IMR-90 (cell line): ENCODE measurements around the gene ADGRL3. TPM values are rescaled to one million over a fixed set of nuclear protein-coding genes. Genes with fewer than 3 reads are reported as not detected.

Experiments used
- ATAC-seq: fragments of 200-7000 bp; cut with Tn5 transposase; 2 replicates; pipeline ENCODE4 v1.9.1; 2020; ENCODE audit warnings: low read depth, mild to moderate bottlenecking, moderate library complexity
- Bru-seq: library from RNA; stranded (reverse); fragments of 400-500 nt; gene quantifications from one replicate; lab custom pipeline; 2021; lab: Mats Ljungman, UMichigan
- BruChase-seq, 2 experiments: library from RNA; stranded (reverse); fragments of 400-500 nt; gene quantifications; one replicate each; lab custom pipeline; 2021; lab: Mats Ljungman, UMichigan
- BruUV-seq: library from RNA; stranded (reverse); fragments of 400-500 nt; replicated peaks from 2 replicates; lab custom pipeline; 2021; lab: Mats Ljungman, UMichigan
- CTCF ChIA-PET: fragments of 300-600 bp; formaldehyde crosslinking; extraction: SDS; loops from one replicate; lab custom pipeline; 2021; ENCODE audit warnings: antibody characterized with exemption; lab: Yijun Ruan, JAX
- POLR2A ChIA-PET: fragments of 300-600 bp; sonication (Branson Sonifier 250); formaldehyde crosslinking; loops from one replicate; lab custom pipeline; 2022; ENCODE audit warnings: antibody characterized with exemption; ENCODE audit not compliant: unreplicated experiment; lab: Charles Lee
- DNase-seq: peaks from one replicate; pipeline ENCODE4 v3.0.0; 2013
- H2AFZ ChIP-seq: replicated peaks from 2 replicates; pipeline ENCODE3; 2013; ENCODE audit warnings: low read length, mild to moderate bottlenecking; ENCODE audit not compliant: poor library complexity
- H2AK5ac ChIP-seq: 2 replicates; pipeline ENCODE4 v1.6.1; 2013; ENCODE audit warnings: low read depth, low read length, inconsistent platforms
- H2AK9ac ChIP-seq: replicated peaks from 2 replicates; pipeline ENCODE3; 2013; ENCODE audit warnings: mild to moderate bottlenecking, low read depth, low read length, moderate library complexity; ENCODE audit not compliant: poor library complexity
- H2BK120ac ChIP-seq: 2 replicates; pipeline ENCODE4 v1.6.1; 2013; ENCODE audit warnings: low read depth, low read length, inconsistent platforms
- H2BK15ac ChIP-seq: 3 replicates; pipeline ENCODE4 v1.6.1; 2013; ENCODE audit warnings: low read depth, low read length, inconsistent platforms
- H2BK20ac ChIP-seq: 2 replicates; pipeline ENCODE4 v1.6.1; 2013; ENCODE audit warnings: low read depth, mild to moderate bottlenecking, inconsistent platforms, low read length, moderate library complexity
- H2BK5ac ChIP-seq: 2 replicates; pipeline ENCODE4 v1.6.1; 2013; ENCODE audit warnings: mild to moderate bottlenecking, low read depth, low read length, inconsistent platforms; ENCODE audit not compliant: poor library complexity, severe bottlenecking
- H3K14ac ChIP-seq: replicated peaks from 2 replicates; pipeline ENCODE4 v1.6.1; 2013; ENCODE audit warnings: low read depth, low read length, inconsistent platforms
- H3K18ac ChIP-seq: 2 replicates; pipeline ENCODE4 v1.6.1; 2013; ENCODE audit warnings: low read depth, low read length, control low read depth
- H3K23ac ChIP-seq: 2 replicates; pipeline ENCODE4 v1.6.1; 2013; ENCODE audit warnings: low read depth, low read length, inconsistent platforms
- H3K27ac ChIP-seq: 2 replicates; pipeline ENCODE4 v1.5.1; 2013; ENCODE audit warnings: mild to moderate bottlenecking, control low read depth, low read length; ENCODE audit not compliant: insufficient read depth
- H3K27me3 ChIP-seq: 2 replicates; pipeline ENCODE4 v1.6.1; 2013; ENCODE audit warnings: low read length; ENCODE audit not compliant: control insufficient read depth, insufficient read depth
- H3K36me3 ChIP-seq: 2 replicates; pipeline ENCODE4 v1.6.1; 2013; ENCODE audit warnings: low read length, mixed read lengths; ENCODE audit not compliant: control insufficient read depth, insufficient read depth
- H3K4ac ChIP-seq: 2 replicates; pipeline ENCODE4 v1.6.1; 2013; ENCODE audit warnings: low read depth, low read length, inconsistent platforms
- H3K4me1 ChIP-seq: 2 replicates; pipeline ENCODE4 v1.6.1; 2013; ENCODE audit warnings: low read length, mixed read lengths; ENCODE audit not compliant: control insufficient read depth, insufficient read depth
- H3K4me2 ChIP-seq: 2 replicates; pipeline ENCODE4 v1.6.1; 2013; ENCODE audit warnings: low read depth, mild to moderate bottlenecking, control low read depth, low read length, moderate library complexity
- H3K4me3 ChIP-seq: 2 replicates; pipeline ENCODE4 v1.5.1; 2013; ENCODE audit warnings: low read depth, mild to moderate bottlenecking, control low read depth, low read length, moderate library complexity; ENCODE audit not compliant: insufficient read depth
- H3K56ac ChIP-seq: 2 replicates; pipeline ENCODE4 v1.6.1; 2013; ENCODE audit warnings: low read length, inconsistent platforms; ENCODE audit not compliant: insufficient read depth; ENCODE audit errors: extremely low read depth
- H3K79me1 ChIP-seq, 2 experiments: 2 replicates each; pipeline ENCODE4 v1.6.1; 2013; ENCODE audit warnings: low read length in 2 of 2, inconsistent platforms in 1 of 2, low read depth in 1 of 2
- H3K9ac ChIP-seq: 2 replicates; pipeline ENCODE4 v1.6.1; 2013; ENCODE audit warnings: low read depth, low read length, control low read depth
- H3K9me1 ChIP-seq: 2 replicates; pipeline ENCODE4 v1.6.1; 2013; ENCODE audit warnings: low read length, inconsistent platforms; ENCODE audit not compliant: insufficient read depth
- H3K9me3 ChIP-seq: 2 replicates; pipeline ENCODE4 v1.6.1; 2013; ENCODE audit warnings: low read length; ENCODE audit not compliant: control insufficient read depth, insufficient read depth
- H4K20me1 ChIP-seq: 2 replicates; pipeline ENCODE4 v1.6.1; 2013; ENCODE audit warnings: low read length, inconsistent platforms; ENCODE audit not compliant: insufficient read depth
- H4K5ac ChIP-seq: 2 replicates; pipeline ENCODE4 v1.6.1; 2013; ENCODE audit warnings: mild to moderate bottlenecking, low read depth, low read length, control low read depth
- H4K8ac ChIP-seq, 2 experiments: 2 replicates each; pipeline ENCODE4 v1.6.1; 2013; ENCODE audit warnings: low read depth in 2 of 2, low read length in 2 of 2, control low read depth in 1 of 2, inconsistent platforms in 1 of 2
- H4K91ac ChIP-seq: 2 replicates; pipeline ENCODE4 v1.6.1; 2013; ENCODE audit warnings: low read depth, low read length, inconsistent platforms; ENCODE audit not compliant: insufficient read depth
- CEBPB ChIP-seq: IDR thresholded peaks from 2 replicates; pipeline ENCODE4 v1.6.1; 2012; ENCODE audit warnings: low read depth, low read length, improper control_type of control experiment
- CHD1 ChIP-seq: IDR thresholded peaks from 2 replicates; pipeline ENCODE4 v1.6.1; 2012; ENCODE audit warnings: low read depth, low read length, improper control_type of control experiment
- ELK1 ChIP-seq: fragments of 150-350 bp; IDR thresholded peaks from 2 replicates; pipeline ENCODE4 v1.6.1; 2016; ENCODE audit warnings: low read depth, mild to moderate bottlenecking, low read length, moderate library complexity, borderline replicate concordance
- FOS ChIP-seq: fragments of 150-350 bp; IDR thresholded peaks from 2 replicates; pipeline ENCODE4 v1.6.1; 2016; ENCODE audit warnings: low read depth, low read length
- MAFK ChIP-seq: IDR thresholded peaks from 2 replicates; pipeline ENCODE4 v1.6.1; 2012; ENCODE audit warnings: low read depth, low read length, improper control_type of control experiment
- MAZ ChIP-seq: IDR thresholded peaks from 2 replicates; pipeline ENCODE4 v1.6.1; 2012; ENCODE audit warnings: low read depth, mild to moderate bottlenecking, low read length, improper control_type of control experiment, moderate library complexity, borderline replicate concordance
- NFE2L2 ChIP-seq: fragments of 150-350 bp; IDR thresholded peaks from 2 replicates; pipeline ENCODE4 v1.6.1; 2016; ENCODE audit warnings: low read depth, mild to moderate bottlenecking, low read length
- POLR2A ChIP-seq: IDR thresholded peaks from 2 replicates; pipeline ENCODE4 v1.6.1; 2012; ENCODE audit warnings: mild to moderate bottlenecking, low read depth, low read length
- RAD21 ChIP-seq: IDR thresholded peaks from 2 replicates; pipeline ENCODE4 v1.6.1; 2012; ENCODE audit warnings: low read length, improper control_type of control experiment
- RCOR1 ChIP-seq: IDR thresholded peaks from 2 replicates; pipeline ENCODE4 v1.6.1; 2012; ENCODE audit warnings: mild to moderate bottlenecking, low read length, improper control_type of control experiment; ENCODE audit not compliant: insufficient replicate concordance
- RFX5 ChIP-seq: IDR thresholded peaks from 2 replicates; pipeline ENCODE4 v1.8.0; 2012; ENCODE audit warnings: low read depth, mild to moderate bottlenecking, low read length, moderate library complexity
- WGBS, 2 experiments: methylation state at CpG; one replicate each; pipeline versions ENCODE4 v1.1.5 to v1.1.7; 2013; ENCODE audit warnings: missing lambda C conversion rate in 2 of 2; ENCODE audit not compliant: insufficient read length in 1 of 2; ENCODE audit errors: extremely low coverage in 2 of 2; 5-methylcytosine and 5-hydroxymethylcytosine counted together
- dilution Hi-C: fragments of 300-500 bp; cut with HindIII; formaldehyde crosslinking; loops from one replicate; pipeline ENCODE4 v1.14.3; 2018; ENCODE audit warnings: low sequenced_read_pairs; ENCODE audit not compliant: unreplicated experiment
- in situ Hi-C: fragments of 300-500 bp; cut with MboI; formaldehyde crosslinking; loops from 3 replicates; pipeline ENCODE4 v1.14.3; 2019; ENCODE audit warnings: low sequenced_read_pairs, inconsistent platforms, mixed read lengths
- intact Hi-C: fragments of 100-400 bp; cut with micrococcal nuclease; formaldehyde crosslinking; loops from 2 replicates; pipeline ENCODE4 v1.10.0; 2022
- long read RNA-seq: library from polyadenylated mRNA; unstranded; transcript quantifications from one replicate; pipeline ENCODE4 v2.0.0, GENCODE V29; 2021; ENCODE audit not compliant: unreplicated experiment
- polyA plus RNA-seq, 3 experiments: library from polyadenylated mRNA; depleted of rRNA; stranded (reverse); fragments of >200 nt; gene quantifications; 2 replicates each; pipeline ENCODE4 v1.2.3, GENCODE V29; 2012; ENCODE audit warnings: low replicate concordance in 1 of 3
- total RNA-seq: library from RNA; depleted of rRNA; stranded (reverse); fragments of >200 nt; gene quantifications from 2 replicates; pipeline ENCODE4 v1.2.3, GENCODE V29; 2012; rRNA removed
- TF ChIP-seq, protein P1 (sequence below): fragments of 150-350 bp; IDR thresholded peaks from 2 replicates; pipeline ENCODE4 v1.6.1; 2017; ENCODE audit warnings: mild to moderate bottlenecking, antibody characterized with exemption, low read length, low read depth
- TF ChIP-seq, protein P2 (sequence below): conservative IDR thresholded peaks from 2 replicates; pipeline ENCODE4 v1.5.1; 2012; ENCODE audit warnings: mild to moderate bottlenecking, low read depth, low read length, improper control_type of control experiment

The ADGRL3 gene
- total RNA-seq = 2.2 and 2.5 TPM in 2 replicates
- 0.46 TPM in 2 replicates for polyA plus RNA-seq (2012; rRNA removed)
- polyA plus RNA-seq (2012; cell fraction: cytosol; rRNA removed) = 0.05 and 0.08 TPM in 2 replicates
- polyA plus RNA-seq (2012; cell fraction: nucleus; rRNA removed; ENCODE audit: low replicate concordance) = 0.04 and 0.26 TPM in 2 replicates
- Bru-seq, nascent RNA = percentile 34 among the genes with signal in this experiment
- percentile 30 among the genes with signal in this experiment for BruChase-seq, experiment 1, labeled RNA remaining after a 6-hour chase
- BruChase-seq, experiment 2, labeled RNA remaining after a 2-hour chase = percentile 31 among the genes with signal in this experiment
- long read RNA-seq, partial matches to known transcripts = 0 of 2 reads
- long read RNA-seq, other reads (novel, unspliced or antisense) = 2 of 2 reads

GRCh38 chr4:61200187-61200915 lies at the start of gene ADGRL3:
Gene ADGRL3 (plus strand): TSS chr4:61200326.
- Histone ChIP-seq H3K27ac (no peak within 1 kb of the TSS; the same call in 1 of the 2 replicates), H2AK9ac (no peak within 1 kb of the TSS), H3K4me2 (peak within 1 kb of the TSS; percentile 89), H2BK5ac (no peak within 1 kb of the TSS), H3K56ac (no peak within 1 kb of the TSS), H3K9ac (no peak within 1 kb of the TSS), H3K23ac (no peak within 1 kb of the TSS), H2BK120ac (no peak within 1 kb of the TSS), H2AK5ac (no peak within 1 kb of the TSS), H3K14ac (no peak within 1 kb of the TSS), H4K8ac (no peak within 1 kb of the TSS), H3K9me1 (no peaks in the 10 kb centered on the region), H3K4me3 (peak within 1 kb of the TSS; percentile 62), H3K79me1 (no peaks in the 10 kb centered on the region), H2BK15ac (no peak within 1 kb of the TSS), H4K5ac (no peak within 1 kb of the TSS), H3K18ac (no peak within 1 kb of the TSS), H3K36me3 (no peaks in the 10 kb centered on the region), H4K20me1 (no peaks in the 10 kb centered on the region), H3K27me3 (peaks cover 33% of the 10 kb centered on the region), H2AFZ (peak within 1 kb of the TSS; percentile 78), H2BK20ac (no peak within 1 kb of the TSS), H3K9me3 (no peaks in the 10 kb centered on the region), H4K91ac (no peak within 1 kb of the TSS), H3K4me1 (no peaks in the 10 kb centered on the region), H3K4ac (0 out of 2 replicates have a peak within 1 kb of the TSS, but pooled peaks have one; percentile 2)
- WGBS, 2 experiments = 3% methylated on average over 27 of the region's 92 CpGs; no CpG with 5 or more reads in 1 of the 2 experiments
- dilution Hi-C loops (no loop called here), in situ Hi-C loops (no loop called here), intact Hi-C loops (no loop called here)
- ChIA-PET POLR2A (interaction anchor here (0.6 kb wide), 1 partner anchor 244 kb away, joined by 7 read pairs; no protein-coding TSS in a partner anchor), CTCF (no interaction called here)
- ATAC-seq = peak; percentile 64
- no TSS peak for BruUV-seq
- DNase-seq = peak; percentile 6
- TF ChIP-seq ELK1 (no peak), FOS (no peak), RCOR1 (no peak), RAD21 (no peak), CEBPB (no peak), MAZ (no peak), RFX5 (no peak), POLR2A (no peak), NFE2L2 (no peak), CHD1 (no peak), MAFK (no peak)
- TF ChIP-seq, protein P1, sequence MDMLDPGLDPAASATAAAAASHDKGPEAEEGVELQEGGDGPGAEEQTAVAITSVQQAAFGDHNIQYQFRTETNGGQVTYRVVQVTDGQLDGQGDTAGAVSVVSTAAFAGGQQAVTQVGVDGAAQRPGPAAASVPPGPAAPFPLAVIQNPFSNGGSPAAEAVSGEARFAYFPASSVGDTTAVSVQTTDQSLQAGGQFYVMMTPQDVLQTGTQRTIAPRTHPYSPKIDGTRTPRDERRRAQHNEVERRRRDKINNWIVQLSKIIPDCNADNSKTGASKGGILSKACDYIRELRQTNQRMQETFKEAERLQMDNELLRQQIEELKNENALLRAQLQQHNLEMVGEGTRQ = no peak
- TF ChIP-seq, protein P2, sequence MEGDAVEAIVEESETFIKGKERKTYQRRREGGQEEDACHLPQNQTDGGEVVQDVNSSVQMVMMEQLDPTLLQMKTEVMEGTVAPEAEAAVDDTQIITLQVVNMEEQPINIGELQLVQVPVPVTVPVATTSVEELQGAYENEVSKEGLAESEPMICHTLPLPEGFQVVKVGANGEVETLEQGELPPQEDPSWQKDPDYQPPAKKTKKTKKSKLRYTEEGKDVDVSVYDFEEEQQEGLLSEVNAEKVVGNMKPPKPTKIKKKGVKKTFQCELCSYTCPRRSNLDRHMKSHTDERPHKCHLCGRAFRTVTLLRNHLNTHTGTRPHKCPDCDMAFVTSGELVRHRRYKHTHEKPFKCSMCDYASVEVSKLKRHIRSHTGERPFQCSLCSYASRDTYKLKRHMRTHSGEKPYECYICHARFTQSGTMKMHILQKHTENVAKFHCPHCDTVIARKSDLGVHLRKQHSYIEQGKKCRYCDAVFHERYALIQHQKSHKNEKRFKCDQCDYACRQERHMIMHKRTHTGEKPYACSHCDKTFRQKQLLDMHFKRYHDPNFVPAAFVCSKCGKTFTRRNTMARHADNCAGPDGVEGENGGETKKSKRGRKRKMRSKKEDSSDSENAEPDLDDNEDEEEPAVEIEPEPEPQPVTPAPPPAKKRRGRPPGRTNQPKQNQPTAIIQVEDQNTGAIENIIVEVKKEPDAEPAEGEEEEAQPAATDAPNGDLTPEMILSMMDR = no peak
